ENCODE measurements around the gene EXOSC10.
A peak's percentile ranks its signal among the peaks of the same experiment; 100 is the strongest.
"Not testable (repeated sequence)": the region's sequence is repeated elsewhere in the genome, so short reads cannot be mapped to it uniquely, and the experiment has no call there.

Gene EXOSC10

DNA sequence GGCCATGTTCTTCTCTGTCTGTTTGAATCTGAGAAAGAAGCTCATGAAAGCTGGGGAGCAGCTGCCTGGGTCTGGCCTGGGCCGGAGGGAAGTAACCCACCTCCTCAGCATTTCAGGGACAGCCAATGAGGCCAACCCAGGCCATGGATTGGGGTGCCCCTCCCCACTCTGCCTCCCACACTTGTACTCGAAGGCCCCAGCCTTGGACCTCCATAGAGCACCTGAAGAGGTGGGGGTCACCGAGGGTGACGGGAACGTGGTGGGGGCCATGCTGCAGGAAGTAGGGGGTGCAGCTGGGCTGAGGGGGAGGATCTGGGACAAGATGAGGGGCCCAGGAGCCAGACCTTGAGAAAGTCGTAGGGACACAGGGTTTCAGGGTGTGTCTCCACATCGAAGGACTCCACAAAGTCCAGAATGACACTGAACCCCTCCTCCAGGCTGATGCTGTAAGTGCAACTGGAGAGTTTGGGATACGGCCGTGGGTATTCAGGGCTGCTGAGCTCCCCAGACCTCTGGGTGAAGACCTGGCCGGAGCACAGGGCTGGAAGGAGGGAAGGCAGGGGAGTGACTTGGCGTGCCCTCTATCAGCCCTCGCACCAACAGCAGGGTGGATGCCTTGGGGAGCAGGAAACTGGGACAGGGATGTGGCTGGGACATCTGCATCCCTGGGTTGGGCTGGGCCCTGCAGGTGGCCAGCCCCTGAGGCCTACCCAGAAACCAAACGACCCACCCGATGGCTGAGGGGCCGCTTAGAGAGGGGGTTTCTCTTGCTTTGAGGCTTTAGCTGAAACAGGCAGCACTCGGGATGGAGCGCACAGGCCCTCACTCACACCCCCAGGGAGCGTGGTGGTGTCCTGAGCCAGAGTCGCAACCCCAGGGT lies 56.4 kb downstream of the EXOSC10 start:
- no peak for DNase-seq

- no peak for DNase-seq
These were observed 57.6 kb downstream of the EXOSC10 start for GRCh38 chr1:11042065-11042464.

DNA sequence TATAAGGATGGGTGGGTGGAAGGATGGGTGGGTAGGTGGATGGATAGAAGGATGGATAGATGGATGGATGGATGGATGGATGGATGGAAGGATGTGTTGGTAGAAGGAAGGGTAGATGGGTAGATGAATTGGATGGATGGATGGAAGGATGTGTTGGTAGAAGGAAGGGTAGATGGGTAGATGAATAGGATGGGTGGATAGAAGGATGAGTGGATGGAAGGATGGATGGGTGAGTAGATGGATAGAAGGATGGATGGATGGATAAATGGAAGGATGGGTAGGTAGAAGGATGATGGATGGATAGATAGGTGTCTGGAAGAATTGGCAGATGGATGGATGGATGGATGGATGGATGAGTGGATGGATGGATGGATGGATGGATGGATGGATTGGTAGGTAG lies 58.6 kb downstream of the EXOSC10 start:
- no peak for DNase-seq

DNA sequence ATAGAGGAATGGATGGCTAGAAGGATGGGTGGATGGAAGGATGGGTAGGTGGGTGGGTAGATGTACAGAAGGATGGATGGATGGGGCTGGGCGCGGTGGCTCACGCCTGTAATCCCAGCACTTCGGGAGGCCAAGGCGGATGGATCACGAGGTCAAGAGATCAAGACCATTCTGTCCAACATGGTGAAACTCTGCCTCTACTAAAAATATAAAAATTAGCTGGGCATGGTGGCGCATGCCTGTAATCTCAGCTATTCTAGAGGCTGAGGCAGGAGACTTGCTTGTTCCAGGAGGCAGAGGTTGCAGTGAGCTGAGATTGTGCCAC lies 59.6 kb downstream of the EXOSC10 start:
- not testable (repeated sequence) for DNase-seq

- no peak for DNase-seq
These were observed 60.1 kb downstream of the EXOSC10 start for GRCh38 chr1:11039351-11040104.

GRCh38 chr1:11037740-11038182 lies 61.9 kb downstream of the EXOSC10 start:
- peak; percentile 75 for DNase-seq

GRCh38 chr1:11037019-11037739 lies 62.5 kb downstream of the EXOSC10 start:
- not testable (repeated sequence) for DNase-seq

DNA sequence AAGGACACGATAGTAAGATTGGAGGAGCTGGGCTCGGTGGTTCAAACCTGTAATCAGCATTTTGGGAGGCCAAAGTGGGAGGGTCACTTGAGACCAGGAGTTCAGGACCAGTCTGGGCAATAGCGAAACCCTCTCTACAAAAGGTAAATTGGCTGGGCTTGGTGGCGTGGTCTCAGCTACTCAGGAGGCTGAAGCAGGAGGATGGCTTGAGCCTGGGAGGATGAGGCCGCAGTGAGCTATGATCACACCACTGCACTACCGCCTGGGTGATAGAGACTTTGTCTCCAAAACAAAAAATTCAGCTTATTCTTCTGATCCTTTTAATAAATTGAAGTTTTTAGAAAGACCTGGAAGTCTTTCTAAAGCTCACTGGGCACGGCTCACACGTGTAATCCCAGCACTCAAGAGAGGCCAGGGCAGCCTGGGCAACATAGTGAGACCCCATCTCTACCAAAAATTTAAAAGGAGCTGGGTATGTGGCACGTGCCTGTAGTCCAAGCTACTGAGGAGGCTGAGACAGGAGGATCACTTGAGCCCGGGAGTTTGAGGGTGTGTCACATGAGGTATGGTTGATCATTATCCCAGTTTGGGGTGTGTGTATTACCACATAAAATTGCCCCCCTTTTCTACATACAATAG lies 67.9 kb downstream of the EXOSC10 start:
- no peak for DNase-seq

- no peak for DNase-seq
These were observed 68.8 kb downstream of the EXOSC10 start for GRCh38 chr1:11030865-11031264.

DNA sequence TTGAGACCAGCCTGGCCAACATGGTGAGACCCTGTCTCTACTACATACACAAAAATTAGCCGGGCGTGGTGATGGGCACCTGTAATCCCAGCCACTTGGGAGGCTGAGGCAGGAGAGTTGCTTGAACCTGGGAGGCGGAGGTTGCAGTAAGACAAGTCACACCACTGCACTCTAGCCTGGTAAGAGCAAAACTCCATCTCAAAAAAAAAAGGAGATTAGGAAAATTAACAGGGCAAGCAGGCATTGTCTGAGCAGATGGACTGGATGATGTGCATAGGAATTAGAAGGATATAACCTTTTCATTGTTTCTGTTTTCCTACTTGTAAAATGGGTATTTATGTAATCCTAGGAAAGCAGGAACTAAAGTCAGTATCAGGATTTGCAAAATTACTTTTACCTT lies 71.7 kb downstream of the EXOSC10 start:
- no peak for DNase-seq

DNA sequence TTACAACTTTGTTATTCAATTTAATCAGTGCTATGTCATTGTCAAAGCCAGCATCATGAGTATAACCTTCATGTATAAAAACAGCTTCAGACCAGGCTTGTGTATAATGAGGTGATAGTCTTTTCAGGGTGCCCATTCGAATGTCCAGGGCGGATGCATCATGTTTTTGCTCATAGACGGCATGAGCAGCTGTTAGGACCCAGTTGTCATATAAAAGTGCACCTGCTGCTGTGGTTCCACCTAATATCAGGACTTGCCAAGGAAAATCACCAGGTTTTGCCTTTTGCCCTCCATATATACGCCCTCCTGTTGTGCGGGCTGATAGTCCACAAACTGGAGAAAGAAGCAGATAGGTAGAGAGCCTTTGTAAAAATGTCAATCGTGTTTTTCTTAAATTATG lies 72.4 kb downstream of the EXOSC10 start:
- DNase-seq, result no peak

GRCh38 chr1:11026903-11027302 lies 72.8 kb downstream of the EXOSC10 start:
- DNase-seq, result no peak

DNA sequence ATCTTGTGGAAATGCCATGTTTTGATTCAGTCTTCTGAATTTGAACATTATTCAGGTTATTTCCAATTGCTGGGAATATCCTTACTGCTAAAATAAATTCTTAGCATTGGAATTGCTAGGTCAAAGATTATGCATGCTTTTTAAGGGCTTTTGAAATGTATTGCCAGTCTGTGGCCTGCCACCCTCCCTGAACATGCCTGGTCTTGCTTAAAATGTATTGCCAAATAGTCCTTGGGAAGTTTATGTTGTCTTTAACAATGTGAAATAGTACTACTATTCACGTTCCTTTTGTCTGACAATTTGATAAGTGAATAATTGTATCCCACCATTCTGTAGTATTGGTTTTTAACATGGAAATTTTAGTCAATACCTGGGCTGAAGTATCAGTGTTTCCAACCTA lies 73.6 kb downstream of the EXOSC10 start:
- DNase-seq, result no peak

DNA sequence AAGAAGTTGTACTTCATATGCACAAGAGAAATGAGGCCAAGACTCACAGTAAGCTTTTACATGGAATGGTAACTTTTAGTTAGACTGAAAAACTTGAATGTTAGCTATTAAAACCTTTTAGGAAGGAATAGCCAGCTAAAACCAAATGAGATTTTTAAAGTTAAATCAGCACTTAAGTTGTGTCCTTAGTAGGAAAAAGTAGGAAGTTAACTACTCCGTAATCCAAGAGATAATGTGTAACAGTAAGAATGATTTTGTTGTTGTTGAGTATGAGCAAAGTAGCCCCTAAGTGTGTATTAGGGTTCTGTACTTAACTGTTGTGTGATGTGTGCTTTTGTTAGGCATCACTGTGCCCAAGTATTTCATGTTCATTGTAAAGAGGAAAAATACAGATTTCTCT lies 74.1 kb downstream of the EXOSC10 start:
- DNase-seq, result no peak

DNA sequence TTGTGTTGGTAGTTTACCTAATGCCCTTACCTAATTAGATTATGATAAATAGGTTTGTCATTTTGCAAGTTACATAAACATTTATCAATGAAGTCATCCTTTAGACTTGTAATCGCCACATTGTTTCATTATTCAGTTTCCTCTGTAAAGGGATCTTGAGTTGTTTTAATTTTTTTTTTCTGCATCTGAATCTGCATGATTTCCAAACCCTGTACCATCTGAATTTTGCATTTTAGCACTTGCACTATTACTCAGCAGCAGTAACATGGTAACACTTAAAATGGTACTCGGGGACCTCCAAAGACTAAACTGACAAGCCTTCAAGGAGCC lies 74.8 kb downstream of the EXOSC10 start:
- DNase-seq, result no peak

- DNase-seq, result no peak
These were observed 75.4 kb downstream of the EXOSC10 start for GRCh38 chr1:11024154-11024873.

GRCh38 chr1:11023201-11023600 lies 76.5 kb downstream of the EXOSC10 start:
- no peak for DNase-seq

DNA sequence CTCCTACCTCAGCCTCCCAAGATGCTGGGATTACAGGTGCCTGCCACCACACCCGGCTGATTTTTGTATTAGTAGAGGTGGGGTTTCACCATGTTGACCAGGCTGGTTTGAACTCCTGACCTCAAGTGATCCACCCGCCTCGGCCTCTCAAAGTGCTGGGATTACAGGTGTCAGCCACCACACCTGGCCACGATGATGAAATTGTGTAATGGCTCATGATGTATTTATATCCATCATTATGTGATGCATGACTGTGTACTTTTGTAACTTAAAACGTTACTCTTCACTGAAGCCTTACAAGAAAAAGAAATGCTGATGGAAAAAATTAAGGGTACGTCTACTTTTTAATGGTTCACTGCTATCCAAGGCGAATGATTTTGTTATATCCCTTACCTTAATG lies 79.7 kb downstream of the EXOSC10 start:
- DNase-seq, result no peak

GRCh38 chr1:11019358-11019757 lies 80.3 kb downstream of the EXOSC10 start:
- DNase-seq, result not testable (repeated sequence)

Measured in GDM1 (cell line).